ENCODE measurements around the gene ABCG2.

GRCh38 chr4:88207171-88207570, 48.7 kb upstream of the ABCG2 start:
- TF ChIP-seq JUND (IDR thresholded peaks at IDR 0.05) (no peak), CTCF (IDR thresholded peaks at IDR 0.05 in 2 of 3, conservative IDR thresholded peaks at IDR 0.05 in 1 of 3; ENCODE audit: borderline replicate concordance in 1 of 3, insufficient read depth in 1 of 3, low read depth in 2 of 3, low read length in 2 of 3) (no peak), POLR2A (IDR thresholded peaks at IDR 0.05; ENCODE audit: borderline replicate concordance, extremely low read depth, insufficient read depth, insufficient read length) (no peak), EZH2phosphoT487 (IDR thresholded peaks at IDR 0.05; ENCODE audit: borderline replicate concordance) (no peak), EZH2 (IDR thresholded peaks at IDR 0.05) (no peak), POLR2AphosphoS5 (IDR thresholded peaks at IDR 0.05; ENCODE audit: low read depth, low read length) (no peak), RAD21 (IDR thresholded peaks at IDR 0.05; ENCODE audit: low read depth) (no peak)
